GM04503 (cell line): Measurements from ENCODE around the gene OXTR.

Experiments
- DNase-seq: peaks from one replicate; pipeline ENCODE4 v3.0.0-alpha.2; 2012; ENCODE audit warnings: low read depth

OXTR gene

GRCh38 chr3:8712045-8712907, 57.1 kb downstream of the OXTR start:
- peak; percentile 45 for DNase-seq

GRCh38 chr3:8709801-8710507, 59.5 kb downstream of the OXTR start:
- DNase-seq: no peak

- no peak for DNase-seq
Observed at GRCh38 chr3:8709287-8709686, 60.1 kb downstream of the OXTR start.

- DNase-seq: no peak
Observed at GRCh38 chr3:8705575-8705974, 63.8 kb downstream of the OXTR start.

- DNase-seq: no peak
Observed at GRCh38 chr3:8702560-8702959, 66.9 kb downstream of the OXTR start.
